NCI-H1417 treated with DMSO at 0.1 percent for 48 hours (cell line): ENCODE measurements around the gene TBPL2.
"Not testable (repeated sequence)": the region's sequence is repeated elsewhere in the genome, so short reads cannot be mapped to it uniquely, and the experiment has no call there.

ENCODE experiments used
- DNase-seq: peaks from one replicate; lab custom pipeline; 2025; lab: John Stamatoyannopoulos, UW

TBPL2 gene

GRCh38 chr14:55438066-55438683, 2.2 kb downstream of the TBPL2 start:
- DNase-seq: peak; percentile 47

GRCh38 chr14:55436931-55437330, 3.5 kb downstream of the TBPL2 start:
- DNase-seq: no peak

- DNase-seq: no peak
Observed at GRCh38 chr14:55436519-55436918, 3.9 kb downstream of the TBPL2 start.

GRCh38 chr14:55434805-55435174, 5.6 kb downstream of the TBPL2 start:
- no peak for DNase-seq

GRCh38 chr14:55433880-55434804, 6.3 kb downstream of the TBPL2 start:
- DNase-seq: no peak

- no peak for DNase-seq
Observed at GRCh38 chr14:55432628-55433027, 7.8 kb downstream of the TBPL2 start.

DNA sequence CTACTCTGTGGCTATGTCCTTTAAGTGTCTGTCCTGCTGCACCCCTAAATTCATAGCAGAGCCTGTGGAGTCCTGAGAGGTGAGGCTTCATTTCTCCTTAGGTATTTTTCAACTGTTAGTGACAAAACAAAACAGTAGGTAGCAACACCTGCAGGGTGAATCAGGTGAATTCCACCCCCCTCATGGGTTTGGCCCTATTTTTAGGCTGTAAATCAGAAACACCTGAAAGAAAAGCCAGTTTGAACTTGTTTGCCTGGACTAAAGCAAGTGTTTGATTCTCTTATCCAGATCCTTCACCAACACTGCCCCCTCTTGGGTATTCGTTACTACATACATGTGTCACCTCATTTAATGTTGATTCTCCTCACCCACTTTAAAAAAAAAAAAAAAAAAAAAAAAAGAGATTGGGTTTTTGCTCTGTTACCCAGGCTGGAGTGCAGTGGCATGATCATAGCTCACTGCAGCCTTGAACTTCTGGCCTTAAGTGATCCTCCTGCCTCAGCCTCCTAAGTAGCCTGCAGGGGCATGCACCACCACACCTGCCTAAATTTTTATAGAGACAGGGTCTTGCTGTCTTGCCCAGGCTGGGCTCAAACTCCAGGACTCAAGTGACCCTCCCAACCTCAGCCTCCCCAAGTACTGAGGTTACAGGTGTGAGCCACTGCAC, 10.3 kb downstream of the TBPL2 start:
- DNase-seq: peak; percentile 39

GRCh38 chr14:55427439-55427838, 13.0 kb downstream of the TBPL2 start:
- DNase-seq: no peak

DNA sequence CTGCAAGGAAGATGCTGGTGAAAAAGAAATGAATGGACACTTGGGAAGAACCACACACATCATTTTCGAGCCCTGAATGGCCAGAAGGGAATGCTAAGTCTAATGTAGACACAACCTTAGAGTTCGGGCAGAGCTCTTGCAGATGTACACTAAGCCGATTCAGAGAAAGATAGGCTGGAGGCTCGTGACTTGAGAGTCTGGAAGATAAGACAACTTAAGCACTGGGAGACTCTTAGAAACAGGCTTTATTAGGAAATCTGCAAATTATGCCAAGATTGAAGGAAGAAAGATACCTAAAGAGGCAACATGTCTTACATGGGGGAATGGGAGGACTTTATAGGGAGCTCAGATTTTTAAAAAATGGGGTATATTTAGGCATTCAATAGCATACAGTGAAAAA, 13.5 kb downstream of the TBPL2 start:
- no peak for DNase-seq

DNA sequence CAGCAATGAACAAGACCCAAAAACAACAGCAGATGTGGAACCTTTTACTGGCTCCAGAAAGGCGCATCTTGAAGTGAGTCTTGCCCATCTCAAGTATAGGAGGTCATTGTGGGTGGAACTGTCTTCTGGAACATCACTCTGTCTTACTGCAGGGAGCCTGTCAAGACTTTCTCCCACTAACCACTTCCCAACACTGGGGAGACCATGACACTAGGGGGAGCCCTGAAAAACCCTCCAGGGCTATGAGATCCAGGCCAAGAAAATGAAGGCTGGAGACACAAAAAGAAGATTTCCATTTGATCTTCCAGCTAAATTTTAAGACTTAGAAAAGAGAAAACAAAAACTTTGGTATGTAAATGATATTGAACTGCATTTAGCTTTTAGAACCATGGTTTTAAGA, 15.3 kb downstream of the TBPL2 start:
- DNase-seq: no peak

DNA sequence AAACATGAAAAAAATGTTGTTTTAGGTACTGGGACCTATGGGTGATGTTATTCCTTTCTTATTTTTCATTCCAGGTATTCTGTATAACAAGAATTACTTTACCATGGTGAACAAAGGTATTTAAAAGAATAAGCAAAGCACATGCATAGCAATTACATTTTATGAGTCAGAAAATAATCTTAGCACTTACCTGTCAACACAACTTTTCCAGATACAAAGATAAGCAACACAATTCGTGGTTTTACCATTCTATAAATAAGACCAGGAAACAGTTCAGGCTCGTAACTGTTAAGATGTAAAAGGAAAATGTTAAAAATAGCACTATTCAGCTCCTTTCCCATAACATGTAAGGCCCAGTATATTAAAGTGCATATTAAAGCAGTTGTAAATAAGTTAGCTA, 16.4 kb downstream of the TBPL2 start:
- no peak for DNase-seq

- DNase-seq: not testable (repeated sequence)
Observed at GRCh38 chr14:55422338-55422737, 18.1 kb downstream of the TBPL2 start.

GRCh38 chr14:55419663-55420062, 20.8 kb downstream of the TBPL2 start:
- DNase-seq: no peak

DNA sequence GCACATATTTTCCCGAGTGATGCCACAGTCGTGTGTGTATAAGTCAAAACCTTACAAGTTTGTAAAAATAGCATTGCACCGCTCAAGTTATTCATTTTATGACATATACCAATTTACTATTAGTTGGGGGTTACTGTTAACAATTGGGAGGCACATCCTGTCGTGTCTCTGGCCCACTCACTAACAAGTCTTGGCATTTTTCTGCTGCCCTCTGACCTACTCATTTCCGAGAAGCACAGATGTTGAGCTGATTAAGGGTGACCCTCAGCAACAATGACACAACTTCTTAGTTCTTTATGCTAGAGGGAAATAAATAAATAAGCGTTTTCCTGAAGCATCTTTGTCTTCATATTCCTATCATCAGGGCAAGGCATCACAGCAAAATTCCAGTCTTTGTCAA, 22.0 kb downstream of the TBPL2 start:
- no peak for DNase-seq

DNA sequence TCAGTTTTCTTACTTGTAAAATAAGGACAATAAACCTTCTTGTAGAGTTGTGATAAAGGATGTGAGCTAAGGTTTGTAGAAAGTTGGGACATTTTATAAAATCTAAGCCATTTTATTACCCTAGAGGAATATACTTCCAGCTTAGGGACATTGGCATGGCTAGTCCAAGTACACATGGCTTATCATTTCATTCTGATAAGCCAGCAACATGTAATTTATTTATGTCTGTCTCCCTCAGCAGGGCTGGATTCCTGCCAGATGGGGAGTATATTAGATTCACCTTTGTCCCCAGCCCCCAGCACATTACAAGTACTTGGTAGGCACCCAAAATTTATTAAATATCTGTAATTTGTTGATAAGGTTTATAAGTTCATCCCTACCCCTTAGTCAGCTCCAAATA, 22.5 kb downstream of the TBPL2 start:
- DNase-seq: no peak

GRCh38 chr14:55416866-55417265, 23.6 kb downstream of the TBPL2 start:
- DNase-seq: no peak

DNA sequence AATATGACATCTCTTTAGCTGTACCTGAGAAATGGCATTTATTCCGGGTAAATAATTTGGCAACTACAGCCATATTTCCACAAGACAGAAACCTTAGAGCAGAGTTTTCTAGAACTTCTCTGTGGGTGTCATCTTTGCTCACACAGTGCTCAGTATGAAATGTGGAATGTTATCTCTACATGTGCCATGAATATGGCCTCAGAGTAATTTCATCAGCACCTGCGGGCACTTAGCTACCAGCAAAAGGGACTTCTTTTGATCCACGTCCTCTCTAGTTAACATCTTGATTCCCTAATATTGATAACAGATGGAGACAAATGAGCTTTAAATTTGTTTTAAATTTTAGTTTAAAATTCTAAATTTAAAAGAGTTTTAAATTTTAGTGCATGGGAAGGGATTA, 25.9 kb downstream of the TBPL2 start:
- no peak for DNase-seq

DNA sequence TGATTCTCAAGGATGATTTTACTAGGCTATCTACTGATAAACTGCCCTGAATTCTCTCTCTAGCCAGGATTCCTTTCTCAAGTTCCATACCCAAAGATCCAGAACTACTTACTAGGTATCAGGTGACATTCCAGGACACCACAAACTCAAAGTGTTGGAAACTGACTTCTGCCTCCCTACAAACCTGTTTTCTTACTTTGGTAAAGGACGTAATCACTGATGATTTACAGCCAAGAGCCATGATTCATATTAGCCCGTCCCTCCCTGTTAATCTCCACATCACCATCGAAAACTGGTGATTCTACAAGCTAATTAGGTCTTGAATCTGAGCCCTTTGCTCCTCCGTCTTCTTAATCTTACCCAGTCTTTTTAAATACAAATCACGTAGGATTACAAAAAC, 27.7 kb downstream of the TBPL2 start:
- DNase-seq: no peak

GRCh38 chr14:55411426-55412389, 28.7 kb downstream of the TBPL2 start, which contains the start of gene ATG14:
TSS of gene ATG14 (minus strand) at chr14:55411830. CDS start at chr14:55411822, 8 bp downstream.
- peak; percentile 33 for DNase-seq

GRCh38 chr14:55410876-55411275, 29.5 kb downstream of the TBPL2 start:
- no peak for DNase-seq

GRCh38 chr14:55404173-55404854, 36.1 kb downstream of the TBPL2 start:
- no peak for DNase-seq
